ENCODE results near the gene PROCA1.

- TF ChIP-seq CTCF (IDR thresholded peaks at IDR 0.05) (no peak), POLR2A (IDR thresholded peaks at IDR 0.05) (no peak)
These were observed 13.5 kb upstream of the PROCA1 start for GRCh38 chr17:28725166-28725659.

Measured in prostate gland (tissue), 2 donors.